ENCODE data around the gene ZBTB20. TPM values are rescaled to one million over a fixed set of nuclear protein-coding genes. Genes with fewer than 3 reads are reported as not detected.

The ZBTB20 gene
- total RNA-seq, 2 donors from 2014 or later = 111 to 189 TPM

GRCh38 chr3:114666623-114667022 is 480.5 kb downstream of the ZBTB20 start:
- no peaks in the 10 kb centered on the region for H3K27me3 ChIP-seq (replicated peaks; ENCODE audit: insufficient read depth)
- H3K36me3 ChIP-seq = no peaks in the 10 kb centered on the region
- no peak overlapping the region for H3K4me3 ChIP-seq
- TF ChIP-seq CTCF (IDR thresholded peaks at IDR 0.05) (no peak), POLR2AphosphoS5 (IDR thresholded peaks at IDR 0.05) (no peak), POLR2A (IDR thresholded peaks at IDR 0.05) (no peak)
- no peak for DNase-seq (ENCODE audit: low spot score)
- intact Hi-C loops (cut with DNase I) = no loop called here
- WGBS = 75% methylated on average over 3 of the region's 3 CpGs
- no peaks in the 10 kb centered on the region for H3K9me3 ChIP-seq
- H3K27ac ChIP-seq = no peak overlapping the region
- no peaks in the 10 kb centered on the region for H3K4me1 ChIP-seq (replicated peaks)

GRCh38 chr3:114664006-114664405 is 483.1 kb downstream of the ZBTB20 start:
- Histone ChIP-seq H3K27me3 (replicated peaks; ENCODE audit: insufficient read depth) (no peaks in the 10 kb centered on the region), H3K4me1 (replicated peaks) (no peaks in the 10 kb centered on the region), H3K27ac (no peak overlapping the region), H3K9me3 (no peaks in the 10 kb centered on the region), H3K36me3 (no peaks in the 10 kb centered on the region), H3K4me3 (no peak overlapping the region)
- DNase-seq (ENCODE audit: low spot score) = no peak
- intact Hi-C loops (cut with DNase I) = no loop called here
- TF ChIP-seq POLR2A (IDR thresholded peaks at IDR 0.05) = no peak
- TF ChIP-seq POLR2AphosphoS5 (IDR thresholded peaks at IDR 0.05) = no peak
- TF ChIP-seq CTCF (IDR thresholded peaks at IDR 0.05) = no peak

GRCh38 chr3:114660808-114661207 is 486.3 kb downstream of the ZBTB20 start:
- intact Hi-C loops (cut with DNase I) = no loop called here
- DNase-seq (ENCODE audit: low spot score) = no peak
- Histone ChIP-seq H3K4me1 (replicated peaks) (no peaks in the 10 kb centered on the region), H3K4me3 (no peak overlapping the region), H3K27me3 (replicated peaks; ENCODE audit: insufficient read depth) (no peaks in the 10 kb centered on the region), H3K9me3 (no peaks in the 10 kb centered on the region), H3K27ac (no peak overlapping the region), H3K36me3 (no peaks in the 10 kb centered on the region)
- TF ChIP-seq POLR2A (IDR thresholded peaks at IDR 0.05) (no peak), CTCF (IDR thresholded peaks at IDR 0.05) (no peak), POLR2AphosphoS5 (IDR thresholded peaks at IDR 0.05) (no peak)
- WGBS = 85% methylated on average over 1 of the region's 1 CpG

- TF ChIP-seq POLR2AphosphoS5 (IDR thresholded peaks at IDR 0.05) (no peak), CTCF (IDR thresholded peaks at IDR 0.05) (no peak), POLR2A (IDR thresholded peaks at IDR 0.05) (no peak)
- Histone ChIP-seq H3K4me3 (no peak overlapping the region), H3K9me3 (no peaks in the 10 kb centered on the region), H3K27ac (peak overlapping the region in 1 of 2 donors; percentile 26), H3K4me1 (replicated peaks) (no peaks in the 10 kb centered on the region), H3K36me3 (no peaks in the 10 kb centered on the region), H3K27me3 (replicated peaks; ENCODE audit: insufficient read depth) (no peaks in the 10 kb centered on the region)
- WGBS = 14% methylated on average over 6 of the region's 6 CpGs
- intact Hi-C loops (cut with DNase I) = no loop called here
- no peak for DNase-seq (ENCODE audit: low spot score)
These were observed 487.0 kb downstream of the ZBTB20 start for GRCh38 chr3:114660124-114660523.

GRCh38 chr3:114659109-114660061 is 487.7 kb downstream of the ZBTB20 start:
- no peak for DNase-seq (ENCODE audit: low spot score)
- 68% methylated on average over 5 of the region's 5 CpGs for WGBS

More at GRCh38 chr3:114659109-114660061, 487.7 kb downstream of the ZBTB20 start:
- TF ChIP-seq POLR2A (IDR thresholded peaks at IDR 0.05) (no peak), POLR2AphosphoS5 (IDR thresholded peaks at IDR 0.05) (no peak)
- H3K27ac ChIP-seq = no peak overlapping the region
- no peak overlapping the region for H3K4me3 ChIP-seq
- no peaks in the 10 kb centered on the region for H3K27me3 ChIP-seq (replicated peaks; ENCODE audit: insufficient read depth)
- no peaks in the 10 kb centered on the region for H3K36me3 ChIP-seq
- H3K9me3 ChIP-seq = no peaks in the 10 kb centered on the region
- intact Hi-C loops (cut with DNase I) = no loop called here
- no peaks in the 10 kb centered on the region for H3K4me1 ChIP-seq (replicated peaks)
